Effector CD4-positive, alpha-beta T cell (primary cell): ENCODE measurements around the gene MPL.

Experiments
- DNase-seq: peaks from one replicate; pipeline ENCODE4 v3.0.0-alpha.2; 2020

Gene MPL

GRCh38 chr1:43306688-43307457 is 30.7 kb upstream of the MPL start:
- no peak for DNase-seq

- DNase-seq: no peak
These were observed 30.0 kb upstream of the MPL start for GRCh38 chr1:43307458-43308158.

- DNase-seq: no peak
These were observed 28.8 kb upstream of the MPL start for GRCh38 chr1:43308635-43309404.

GRCh38 chr1:43309405-43310025 is 28.1 kb upstream of the MPL start:
- DNase-seq: no peak

- DNase-seq: no peak
These were observed 26.1 kb upstream of the MPL start for GRCh38 chr1:43311521-43311920.

GRCh38 chr1:43312212-43312623 is 25.4 kb upstream of the MPL start:
- no peak for DNase-seq

GRCh38 chr1:43312663-43313515 is 24.7 kb upstream of the MPL start:
- DNase-seq: no peak

- no peak for DNase-seq
These were observed 23.8 kb upstream of the MPL start for GRCh38 chr1:43313771-43314170.

GRCh38 chr1:43314233-43314632 is 23.4 kb upstream of the MPL start:
- no peak for DNase-seq

- DNase-seq: no peak
These were observed 22.1 kb upstream of the MPL start for GRCh38 chr1:43315481-43315880.

GRCh38 chr1:43315963-43316737 is 21.5 kb upstream of the MPL start:
- no peak for DNase-seq

GRCh38 chr1:43316738-43317520 is 20.7 kb upstream of the MPL start:
- no peak for DNase-seq

GRCh38 chr1:43317817-43318471 is 19.7 kb upstream of the MPL start:
- no peak for DNase-seq

GRCh38 chr1:43318831-43319230 is 18.8 kb upstream of the MPL start:
- DNase-seq: no peak

GRCh38 chr1:43319288-43319687 is 18.3 kb upstream of the MPL start:
- DNase-seq: no peak

- DNase-seq: no peak
These were observed 17.9 kb upstream of the MPL start for GRCh38 chr1:43319766-43320165.

GRCh38 chr1:43321331-43321891 is 16.2 kb upstream of the MPL start:
- no peak for DNase-seq

- DNase-seq: no peak
These were observed 15.1 kb upstream of the MPL start for GRCh38 chr1:43322506-43322905.

GRCh38 chr1:43324810-43325209 is 12.8 kb upstream of the MPL start:
- no peak for DNase-seq

GRCh38 chr1:43325381-43325780 is 12.2 kb upstream of the MPL start:
- DNase-seq: no peak
